Activated CD8-positive, alpha-beta T cell treated with anti-CD3 and anti-CD28 coated beads for 36 hours (primary cell): ENCODE measurements around the gene NEXMIF. TPM values are rescaled to one million over a fixed set of nuclear protein-coding genes. Genes with fewer than 3 reads are reported as not detected.
"Not testable (repeated sequence)": the region's sequence is repeated elsewhere in the genome, so short reads cannot be mapped to it uniquely, and the experiment has no call there.

Source experiments
- ATAC-seq: fragments of 200-7000 bp; cut with Tn5 transposase; one replicate; pipeline ENCODE4 v1.10.0; 2021; ENCODE audit warnings: mild to moderate bottlenecking, moderate library complexity
- CTCF ChIA-PET: fragments of 350-600 bp; sonication (Branson Sonifier 250); formaldehyde crosslinking; loops from one replicate; lab custom pipeline; 2021; ENCODE audit warnings: antibody characterized with exemption; lab: Charles Lee
- POLR2A ChIA-PET: fragments of 350-600 bp; sonication (Branson Sonifier 250); formaldehyde crosslinking; loops from one replicate; lab custom pipeline; 2021; ENCODE audit warnings: antibody characterized with exemption; lab: Charles Lee
- DNase-seq: peaks from one replicate; pipeline ENCODE4 v3.0.0-alpha.2; 2020
- H3K27ac Mint-ChIP-seq: one replicate; pipeline ENCODE4 v1.8.0; 2021; ENCODE audit warnings: mild to moderate bottlenecking, mixed read lengths
- H3K27me3 Mint-ChIP-seq: one replicate; pipeline ENCODE4 v1.8.0; 2021; ENCODE audit warnings: mixed read lengths
- H3K36me3 Mint-ChIP-seq: one replicate; pipeline ENCODE4 v1.8.0; 2021; ENCODE audit warnings: low read depth, mixed read lengths
- H3K4me1 Mint-ChIP-seq: one replicate; pipeline ENCODE4 v1.8.0; 2021; ENCODE audit warnings: low read depth, mixed read lengths
- H3K4me3 Mint-ChIP-seq: one replicate; pipeline ENCODE4 v1.8.0; 2021; ENCODE audit warnings: mild to moderate bottlenecking, moderate library complexity, mixed read lengths
- H3K9me3 Mint-ChIP-seq: one replicate; pipeline ENCODE4 v1.8.0; 2021; ENCODE audit warnings: mixed read lengths
- intact Hi-C: fragments of 100-400 bp; cut with micrococcal nuclease; formaldehyde crosslinking; loops from one replicate; pipeline ENCODE4 v1.10.0; 2022
- total RNA-seq, 2 experiments: library from RNA; stranded (reverse); gene quantifications; one replicate each; pipeline ENCODE4 v1.2.3, GENCODE V29; 2021
- TF ChIP-seq, protein P1 (sequence below): fragments of 200-600 bp; IDR thresholded peaks from one replicate; pipeline ENCODE4 v1.8.0; 2022; ENCODE audit warnings: antibody characterized with exemption, mild to moderate bottlenecking

Gene NEXMIF
- total RNA-seq, 2 experiments from 2014 or later = 0.49 to 0.79 TPM

DNA sequence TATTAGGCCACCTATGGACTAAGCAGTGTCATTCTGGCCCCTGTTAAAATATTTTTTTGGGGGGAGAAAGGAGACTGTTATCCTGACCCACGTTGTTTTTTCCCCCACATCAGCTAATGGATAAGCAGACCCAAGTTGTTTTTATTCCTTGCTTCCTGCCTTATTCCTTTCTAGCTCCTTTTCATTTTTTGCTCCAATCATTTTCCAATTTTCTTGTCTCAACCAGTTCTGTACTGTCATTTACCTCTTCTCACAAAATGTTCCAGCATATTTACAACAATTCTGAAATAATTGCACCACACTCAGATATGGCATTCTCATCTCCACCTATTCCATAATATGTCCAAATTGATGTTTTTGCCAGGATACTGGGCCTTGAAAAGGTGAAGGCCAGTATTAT lies 150.3 kb downstream of the NEXMIF start:
- POLR2A ChIA-PET = no interaction called here

DNA sequence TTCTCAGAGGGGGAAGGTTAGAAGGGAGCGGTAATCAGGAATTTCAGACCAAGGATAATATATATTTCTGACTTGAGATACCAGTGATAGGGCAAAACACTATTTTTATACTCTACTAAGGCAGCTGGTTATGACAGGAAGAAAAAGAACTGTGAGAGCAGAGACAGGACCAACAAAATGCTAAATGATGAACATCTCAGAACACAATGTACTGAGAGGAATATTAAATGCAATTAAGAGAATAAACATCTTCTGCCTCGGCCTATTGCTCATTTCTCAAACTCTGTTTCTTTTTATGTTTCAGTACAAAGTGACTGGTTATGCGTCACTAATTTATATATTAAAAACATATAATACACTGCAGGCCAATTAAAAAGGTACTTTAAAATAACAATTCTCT lies 188.8 kb downstream of the NEXMIF start:
- H3K27ac Mint-ChIP-seq = no peak overlapping the region
- DNase-seq = no peak
- intact Hi-C loops = no loop called here
- ChIA-PET CTCF (no interaction called here), POLR2A (no interaction called here)
- no peak overlapping the region for H3K4me3 Mint-ChIP-seq
- H3K4me1 Mint-ChIP-seq = no peaks in the 10 kb centered on the region
- no peaks in the 10 kb centered on the region for H3K36me3 Mint-ChIP-seq
- no peak for ATAC-seq
- TF ChIP-seq, protein P1, sequence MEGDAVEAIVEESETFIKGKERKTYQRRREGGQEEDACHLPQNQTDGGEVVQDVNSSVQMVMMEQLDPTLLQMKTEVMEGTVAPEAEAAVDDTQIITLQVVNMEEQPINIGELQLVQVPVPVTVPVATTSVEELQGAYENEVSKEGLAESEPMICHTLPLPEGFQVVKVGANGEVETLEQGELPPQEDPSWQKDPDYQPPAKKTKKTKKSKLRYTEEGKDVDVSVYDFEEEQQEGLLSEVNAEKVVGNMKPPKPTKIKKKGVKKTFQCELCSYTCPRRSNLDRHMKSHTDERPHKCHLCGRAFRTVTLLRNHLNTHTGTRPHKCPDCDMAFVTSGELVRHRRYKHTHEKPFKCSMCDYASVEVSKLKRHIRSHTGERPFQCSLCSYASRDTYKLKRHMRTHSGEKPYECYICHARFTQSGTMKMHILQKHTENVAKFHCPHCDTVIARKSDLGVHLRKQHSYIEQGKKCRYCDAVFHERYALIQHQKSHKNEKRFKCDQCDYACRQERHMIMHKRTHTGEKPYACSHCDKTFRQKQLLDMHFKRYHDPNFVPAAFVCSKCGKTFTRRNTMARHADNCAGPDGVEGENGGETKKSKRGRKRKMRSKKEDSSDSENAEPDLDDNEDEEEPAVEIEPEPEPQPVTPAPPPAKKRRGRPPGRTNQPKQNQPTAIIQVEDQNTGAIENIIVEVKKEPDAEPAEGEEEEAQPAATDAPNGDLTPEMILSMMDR = no peak
- no peaks in the 10 kb centered on the region for H3K9me3 Mint-ChIP-seq
- H3K27me3 Mint-ChIP-seq = no peaks in the 10 kb centered on the region

More for the DNA sequence above, 150.3 kb downstream of the NEXMIF start:
- CTCF ChIA-PET = no interaction called here
- H3K36me3 Mint-ChIP-seq = no peaks in the 10 kb centered on the region
- no peak for DNase-seq
- TF ChIP-seq, protein P1 = no peak
- ATAC-seq = no peak
- no peak overlapping the region for H3K27ac Mint-ChIP-seq
- H3K4me3 Mint-ChIP-seq = no peak overlapping the region
- H3K27me3 Mint-ChIP-seq = no peaks in the 10 kb centered on the region
- intact Hi-C loops = no loop called here
- H3K4me1 Mint-ChIP-seq = no peaks in the 10 kb centered on the region
- H3K9me3 Mint-ChIP-seq = no peaks in the 10 kb centered on the region

DNA sequence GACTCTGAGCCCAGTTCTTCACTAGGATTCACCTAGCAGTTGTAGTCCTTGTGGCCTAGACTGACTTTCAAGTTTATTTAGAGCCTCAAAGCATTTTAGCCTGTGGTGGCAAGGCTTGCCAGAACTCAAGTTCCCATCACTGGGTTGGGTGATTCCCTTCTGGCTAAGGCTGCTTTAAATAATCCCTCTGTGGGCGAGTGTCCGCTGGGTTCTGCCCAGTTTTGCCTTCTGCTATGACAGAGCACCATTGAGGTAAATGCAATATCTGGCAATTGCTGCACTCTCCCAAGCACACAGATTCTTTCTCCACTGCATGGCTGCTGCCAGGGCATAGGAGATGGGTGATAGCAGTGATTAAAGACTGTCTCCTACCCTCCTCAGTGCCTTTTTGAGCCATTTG lies 220.0 kb downstream of the NEXMIF start:
- Mint-ChIP-seq H3K27ac (no peak overlapping the region), H3K4me3 (no peak overlapping the region), H3K4me1 (no peaks in the 10 kb centered on the region), H3K36me3 (no peaks in the 10 kb centered on the region), H3K27me3 (peaks cover 2% of the 10 kb centered on the region), H3K9me3 (no peaks in the 10 kb centered on the region)
- ChIA-PET CTCF (no interaction called here), POLR2A (no interaction called here)
- intact Hi-C loops = no loop called here
- DNase-seq = no peak
- TF ChIP-seq, protein P1 = no peak
- ATAC-seq = no peak

DNA sequence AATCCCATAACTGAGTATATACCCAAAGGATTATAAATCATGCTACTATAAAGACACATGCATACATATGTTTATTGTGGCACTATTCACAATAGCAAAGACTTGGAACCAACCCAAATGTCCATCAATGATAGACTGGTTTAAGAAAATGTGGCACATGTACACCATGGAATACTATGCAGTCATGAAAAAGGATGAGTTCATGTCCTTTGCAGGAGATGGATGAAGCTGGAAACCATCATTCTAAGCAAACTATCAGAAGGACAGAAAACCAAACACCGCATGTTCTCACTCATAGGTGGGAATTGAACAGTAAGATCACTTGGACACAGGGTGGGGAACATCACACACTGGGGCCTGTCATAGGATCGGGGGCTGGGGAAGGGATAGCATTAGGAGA lies 223.9 kb downstream of the NEXMIF start:
- H3K4me3 Mint-ChIP-seq, DNase-seq, H3K9me3 Mint-ChIP-seq, H3K4me1 Mint-ChIP-seq, H3K27ac Mint-ChIP-seq, H3K27me3 Mint-ChIP-seq, intact Hi-C loops, POLR2A ChIA-PET, H3K36me3 Mint-ChIP-seq, ATAC-seq, CTCF ChIA-PET: not testable (repeated sequence)

DNA sequence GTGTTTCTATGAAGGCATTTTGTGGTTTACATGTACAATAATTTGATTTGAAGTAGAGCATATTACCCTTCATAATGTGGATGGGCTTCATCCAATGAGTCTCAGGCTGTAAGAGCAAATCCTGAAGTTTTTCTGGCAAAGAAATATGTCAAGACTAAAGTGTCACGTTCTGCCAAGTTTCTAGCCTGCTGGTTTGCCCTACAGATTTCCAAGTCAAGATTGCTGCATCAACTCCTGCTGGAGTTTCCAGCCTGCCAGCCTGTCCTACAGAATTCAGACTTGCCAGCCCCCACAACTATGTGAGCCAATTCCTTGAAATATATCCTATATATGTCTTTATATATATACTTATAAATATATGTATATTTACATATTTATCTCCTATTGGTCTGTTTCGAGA lies 240.8 kb downstream of the NEXMIF start:
- Mint-ChIP-seq H3K36me3 (no peaks in the 10 kb centered on the region), H3K27ac (no peak overlapping the region), H3K9me3 (no peaks in the 10 kb centered on the region), H3K4me3 (no peak overlapping the region), H3K27me3 (no peaks in the 10 kb centered on the region), H3K4me1 (no peaks in the 10 kb centered on the region)
- DNase-seq (no peak), ATAC-seq (no peak)
- CTCF ChIA-PET = no interaction called here
- TF ChIP-seq, protein P1 = no peak
- intact Hi-C loops = no loop called here
- POLR2A ChIA-PET = no interaction called here

Other genes starting within 250 kb of the NEXMIF start
- gene ABCB7, start 230.8 kb upstream of the NEXMIF start, total RNA-seq = 10 to 100 TPM; 50.5 to 52.0 TPM